NAMALWA (cell line): ENCODE measurements around the gene EVA1C.
"Not testable (repeated sequence)": the region's sequence is repeated elsewhere in the genome, so short reads cannot be mapped to it uniquely, and the experiment has no call there.

Experiments used
- DNase-seq: peaks from one replicate; pipeline ENCODE4 v3.0.0-alpha.2; 2015; ENCODE audit warnings: low spot score

The EVA1C gene

DNA sequence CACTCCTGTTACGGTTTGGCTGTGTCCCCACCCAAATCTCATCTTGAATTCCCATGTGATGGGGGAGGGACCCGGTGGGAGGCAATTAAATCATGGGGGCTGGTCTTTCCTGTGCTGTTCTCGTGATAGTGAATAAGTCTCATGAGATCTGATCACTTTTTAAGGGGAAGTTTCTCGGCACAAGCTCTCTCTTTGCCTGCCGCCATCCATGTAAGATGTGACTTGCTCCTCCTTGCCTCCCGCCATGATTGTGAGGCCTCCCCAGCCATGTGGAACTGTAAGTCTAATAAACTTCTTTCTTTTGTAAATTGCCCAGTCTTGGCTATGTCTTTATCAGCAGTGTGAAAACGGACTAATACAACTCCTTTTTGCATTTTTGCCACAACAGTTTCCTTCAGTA, 118.3 kb downstream of the EVA1C start:
- not testable (repeated sequence) for DNase-seq

DNA sequence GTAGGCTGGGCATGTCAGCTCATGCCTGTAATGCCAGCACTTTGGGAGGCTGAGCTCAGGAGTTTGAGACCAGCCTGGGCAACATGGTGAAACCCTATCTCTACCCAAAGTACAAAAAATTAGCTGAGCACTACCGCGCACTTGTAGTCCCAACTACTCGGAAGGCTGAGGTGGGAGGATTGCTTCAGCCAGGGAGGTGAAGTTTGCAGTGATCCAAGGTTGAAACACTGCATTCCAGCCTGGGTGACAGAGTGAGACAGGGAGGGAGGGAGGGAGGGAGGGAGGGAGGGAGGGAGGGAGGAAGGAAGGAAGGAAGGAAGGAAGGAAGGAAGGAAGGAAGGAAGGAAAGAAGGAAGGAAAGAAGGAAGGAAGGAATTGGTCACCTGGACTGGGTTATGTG, 119.1 kb downstream of the EVA1C start:
- DNase-seq = not testable (repeated sequence)

DNA sequence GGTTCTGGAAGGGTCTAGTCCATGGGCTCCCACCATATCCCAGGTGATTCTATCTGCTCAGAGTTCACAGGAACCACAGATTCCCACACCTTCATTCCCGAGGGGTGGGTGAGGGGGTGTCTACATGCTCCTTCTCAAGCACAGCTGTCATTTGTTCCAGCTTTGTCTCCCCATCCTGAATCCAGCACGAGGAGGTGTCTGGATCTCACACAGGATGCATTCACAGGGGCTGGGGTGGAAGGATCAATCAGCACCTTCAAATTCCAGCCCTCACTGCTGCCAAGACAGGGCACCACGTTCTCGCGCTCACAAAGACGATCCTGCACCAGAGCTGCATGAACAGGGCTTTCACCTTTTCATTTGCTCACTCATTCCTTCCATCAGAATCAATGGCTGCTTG, 120.1 kb downstream of the EVA1C start:
- no peak for DNase-seq

GRCh38 chr21:32533053-32533452, 120.5 kb downstream of the EVA1C start:
- DNase-seq = no peak

- DNase-seq = no peak
Measured at GRCh38 chr21:32533611-32534010, 121.1 kb downstream of the EVA1C start.

DNA sequence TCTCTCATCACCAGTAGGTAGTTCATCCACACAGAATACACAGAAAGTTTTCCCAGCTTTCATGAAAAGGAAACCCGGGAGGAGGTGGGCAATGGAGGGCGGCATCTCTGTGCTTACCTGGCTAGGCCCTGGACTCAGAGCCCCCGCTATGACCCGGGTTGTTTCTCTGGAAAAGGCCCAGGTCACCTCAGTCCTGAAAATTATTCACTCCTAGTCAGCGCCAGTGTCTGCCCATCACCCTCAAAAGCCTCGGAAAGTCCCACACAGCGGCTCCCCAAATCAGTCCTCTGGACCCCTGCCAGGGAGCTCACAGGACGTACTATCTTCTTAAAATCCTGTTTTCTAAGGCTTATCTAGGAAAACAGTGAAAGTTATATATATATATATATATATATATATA, 121.6 kb downstream of the EVA1C start:
- no peak for DNase-seq

- no peak for DNase-seq
Measured at GRCh38 chr21:32535612-32536011, 123.1 kb downstream of the EVA1C start.

DNA sequence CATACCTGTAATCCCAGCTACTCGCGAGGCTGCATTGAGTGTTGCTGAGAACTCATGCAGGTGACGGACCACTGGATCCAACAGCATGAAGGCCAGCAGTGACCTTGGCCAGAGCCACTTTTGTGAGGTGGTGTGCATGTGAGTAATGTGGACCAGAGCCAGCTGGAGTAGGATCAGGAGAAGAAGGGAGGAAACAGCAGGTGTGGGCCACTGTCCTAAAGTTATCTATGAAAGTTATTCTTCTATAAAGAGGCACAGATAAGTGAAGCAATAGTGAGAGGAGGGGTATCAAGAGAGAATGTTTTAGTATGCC, 125.0 kb downstream of the EVA1C start:
- no peak for DNase-seq

DNA sequence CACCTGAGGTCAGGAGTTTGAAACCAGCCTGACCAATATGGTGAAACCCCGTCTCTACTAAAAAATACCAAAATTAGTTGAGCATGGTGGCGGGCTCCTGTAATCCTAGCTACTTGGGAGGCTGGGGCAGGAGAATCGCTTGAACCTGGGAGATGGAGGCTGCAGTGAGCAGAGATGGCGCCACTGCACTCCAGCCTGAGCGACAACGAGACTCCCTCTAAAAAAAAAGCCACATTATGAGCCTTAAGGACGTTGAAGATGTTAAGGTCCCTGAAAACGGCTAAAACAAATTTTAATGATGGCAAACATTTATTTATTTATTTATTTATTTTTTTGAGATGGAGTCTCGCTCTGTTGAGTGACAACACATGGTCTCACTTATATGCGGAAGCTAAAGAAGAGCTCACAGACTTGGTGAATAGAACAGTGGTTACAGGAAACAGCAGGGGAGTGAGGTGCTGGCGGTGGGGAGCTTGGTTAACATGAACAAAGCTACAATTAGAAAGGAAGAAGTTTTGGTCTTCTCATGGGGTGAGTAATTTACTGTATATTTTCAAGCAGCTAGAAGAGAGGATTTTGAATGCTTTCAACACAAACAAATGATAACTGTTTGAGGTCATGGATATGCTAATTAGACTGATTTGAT, 125.8 kb downstream of the EVA1C start:
- DNase-seq = no peak

DNA sequence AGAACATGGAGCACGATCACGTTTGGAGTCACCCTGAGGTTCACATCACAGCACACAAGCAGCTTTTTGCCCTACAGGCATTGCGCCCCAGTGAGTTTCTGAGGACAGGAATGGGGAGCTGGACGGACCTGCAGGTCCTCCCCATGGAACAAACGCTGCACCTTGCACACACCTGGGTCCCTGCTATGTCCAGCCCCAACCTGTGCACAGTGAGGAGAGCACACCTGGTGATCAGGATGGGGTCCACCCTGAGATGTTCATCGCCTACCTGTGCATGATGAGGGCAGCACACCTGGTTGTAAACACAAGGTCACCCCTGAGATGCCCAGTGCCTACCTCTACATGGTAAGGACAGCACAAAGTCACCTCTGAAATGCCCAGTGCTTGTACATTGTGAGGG, 126.9 kb downstream of the EVA1C start:
- DNase-seq = no peak

DNA sequence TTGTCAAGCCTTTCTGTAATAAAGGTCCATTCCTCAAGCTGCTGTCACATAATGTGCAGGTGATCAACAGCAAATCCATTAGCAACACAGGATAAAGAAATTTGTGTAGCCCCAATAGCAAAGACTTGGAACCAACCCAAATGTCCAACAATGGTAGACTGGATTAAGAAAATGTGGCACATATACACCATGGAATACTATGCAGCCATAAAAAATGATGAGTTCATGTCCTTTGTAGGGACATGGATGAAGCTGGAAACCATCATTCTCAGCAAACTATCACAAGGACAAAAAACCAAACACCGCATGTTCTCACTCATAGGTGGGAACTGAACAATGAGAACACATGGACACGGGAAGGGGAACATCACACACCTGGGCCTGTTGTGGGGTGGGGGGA, 130.6 kb downstream of the EVA1C start:
- DNase-seq = not testable (repeated sequence)

DNA sequence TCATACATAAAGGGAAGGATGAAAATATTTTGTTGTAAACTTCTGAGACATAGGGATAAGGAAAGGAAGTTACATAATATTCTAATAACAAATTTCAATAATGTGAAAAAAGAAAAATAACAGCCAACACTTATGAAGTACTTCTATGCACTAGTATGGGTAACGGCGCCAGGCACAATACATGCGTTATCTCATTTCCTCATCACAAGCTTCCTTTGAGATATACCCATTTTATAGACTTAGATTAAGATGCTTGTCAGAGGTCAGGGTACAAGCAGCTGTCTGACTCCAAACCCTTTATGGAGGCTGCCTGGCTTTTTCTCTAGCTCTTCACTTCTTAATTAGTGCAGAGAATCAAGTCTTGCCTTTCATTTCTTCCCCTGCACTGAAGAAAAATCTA, 131.5 kb downstream of the EVA1C start:
- no peak for DNase-seq

- no peak for DNase-seq
Measured at GRCh38 chr21:32544697-32545096, 132.2 kb downstream of the EVA1C start.

DNA sequence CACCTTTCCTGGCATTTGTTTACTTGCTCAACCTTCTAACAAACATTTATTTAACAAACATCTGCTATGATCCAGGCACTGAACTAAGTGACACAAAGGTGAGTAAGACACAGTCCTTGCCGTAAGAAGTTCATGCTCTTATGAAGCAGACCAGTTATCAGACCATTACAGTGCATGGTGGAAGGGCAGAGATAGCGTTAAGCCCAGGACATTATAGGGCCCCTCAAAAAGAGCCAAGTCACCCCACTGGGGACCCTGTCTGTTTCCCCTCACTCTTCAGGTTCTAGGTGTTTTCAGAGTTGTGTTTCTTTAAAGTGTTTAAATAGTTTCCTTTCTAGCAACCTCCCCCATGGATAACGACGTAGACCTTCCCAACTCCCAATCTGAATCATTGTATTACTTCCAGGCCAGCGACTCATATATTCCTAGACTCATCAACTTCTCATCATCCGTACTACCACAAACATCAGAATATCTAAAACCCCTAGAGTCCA, 133.5 kb downstream of the EVA1C start:
- DNase-seq = no peak

DNA sequence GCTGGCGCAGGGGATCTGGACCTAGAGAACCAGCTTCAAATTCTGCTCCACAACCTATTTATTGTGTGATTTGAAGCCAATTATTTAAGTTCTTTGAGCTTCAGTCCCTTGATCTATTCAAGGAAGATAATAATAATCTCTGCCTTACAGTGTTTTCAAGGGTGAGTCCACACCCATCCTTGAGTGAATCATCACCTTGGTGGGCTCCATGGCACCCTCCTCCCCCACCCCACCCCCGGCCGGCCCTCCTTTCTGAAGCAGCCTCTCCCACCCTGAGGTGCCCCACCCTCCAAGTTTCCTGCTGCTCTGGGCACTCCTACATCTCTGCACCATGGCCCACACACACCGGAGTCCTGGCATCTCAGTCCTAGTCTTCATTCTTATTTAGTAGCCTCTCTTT, 134.5 kb downstream of the EVA1C start:
- no peak for DNase-seq

DNA sequence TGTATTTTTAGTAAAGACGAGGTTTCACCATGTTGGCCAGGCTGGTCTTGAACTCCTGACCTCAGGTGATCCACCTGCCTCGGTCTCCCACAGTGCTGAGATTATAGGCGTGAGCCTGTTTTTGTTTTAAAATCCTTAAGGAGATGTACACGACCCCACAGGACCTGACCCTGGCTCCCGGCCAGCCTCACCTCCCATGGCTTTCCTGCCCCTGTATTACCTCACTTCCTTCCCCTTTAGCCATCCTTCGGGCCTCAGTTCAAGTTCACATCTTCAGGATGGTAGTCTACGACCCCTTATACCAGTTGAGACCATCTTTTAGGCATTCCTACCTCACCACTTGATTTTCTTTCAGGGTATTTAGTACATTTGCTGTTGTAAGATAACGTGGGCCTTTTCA, 136.5 kb downstream of the EVA1C start:
- DNase-seq = no peak

GRCh38 chr21:32549440-32549839, 136.9 kb downstream of the EVA1C start:
- no peak for DNase-seq

GRCh38 chr21:32549886-32550285, 137.4 kb downstream of the EVA1C start:
- no peak for DNase-seq

DNA sequence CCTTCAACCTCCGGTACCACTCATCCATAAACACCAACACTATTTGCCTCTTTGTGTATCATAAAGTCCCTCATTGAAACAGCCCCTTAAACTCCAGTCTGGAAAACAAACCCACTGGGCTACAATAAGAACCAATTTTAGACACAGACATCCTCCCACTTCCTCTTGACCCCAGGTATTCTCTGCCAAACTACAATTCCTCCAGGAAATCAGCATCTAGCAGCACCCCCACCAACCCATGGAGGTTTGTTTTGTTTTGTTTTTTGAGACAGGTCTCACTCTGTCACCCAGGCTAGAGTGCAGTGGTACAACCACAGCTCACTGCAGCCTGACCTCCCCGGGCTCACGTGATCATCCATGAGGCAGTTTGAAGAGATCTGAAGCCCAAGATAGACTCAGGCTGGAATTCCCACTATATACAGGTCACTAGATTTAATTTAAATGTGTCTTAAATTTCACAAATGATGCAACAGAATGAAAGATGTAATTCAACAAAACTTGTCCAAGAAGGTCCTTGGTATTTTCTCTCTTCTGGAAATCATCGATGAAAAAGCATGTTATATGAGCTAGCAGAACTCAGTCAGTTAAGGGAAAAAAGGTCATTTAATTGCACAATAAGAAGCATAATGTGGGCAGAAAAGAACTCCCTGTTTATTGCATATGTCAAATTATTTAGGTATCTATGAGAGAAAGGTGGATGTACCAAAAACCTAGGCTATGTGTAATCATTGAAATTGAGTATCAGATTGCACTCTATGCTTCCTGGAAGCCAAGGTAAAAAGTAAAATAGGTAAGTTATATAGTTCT, 142.5 kb downstream of the EVA1C start:
- no peak for DNase-seq

DNA sequence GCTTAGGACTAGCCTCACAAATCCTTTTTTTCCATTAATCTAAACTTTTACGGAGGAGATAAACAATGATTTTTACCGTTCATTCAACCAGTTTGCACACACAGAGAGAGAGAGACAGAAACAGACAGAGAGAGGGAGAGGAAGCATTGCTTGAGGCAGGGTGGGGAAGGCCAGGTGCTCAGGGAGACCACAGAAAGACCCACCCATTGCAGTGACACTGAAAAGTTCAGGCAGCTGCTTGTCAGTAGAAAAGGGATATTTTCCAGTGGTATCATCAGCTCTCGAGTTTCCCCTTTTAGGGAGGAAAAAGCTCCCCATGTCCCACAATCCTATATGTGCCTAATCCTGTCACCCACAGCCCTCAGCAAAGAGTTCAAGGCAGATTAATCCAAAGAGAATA, 145.6 kb downstream of the EVA1C start:
- DNase-seq = no peak

GRCh38 chr21:32559006-32559610, 146.6 kb downstream of the EVA1C start:
- no peak for DNase-seq

GRCh38 chr21:32560896-32561295, 148.4 kb downstream of the EVA1C start:
- DNase-seq = no peak

GRCh38 chr21:32561476-32561875, 149.0 kb downstream of the EVA1C start:
- DNase-seq = not testable (repeated sequence)
